B cell (primary cell): ENCODE results near the gene DOCK1. TPM values are rescaled to one million over a fixed set of nuclear protein-coding genes. Genes with fewer than 3 reads are reported as not detected.

Source experiments
- ATAC-seq: fragments of 200-7000 bp; cut with Tn5 transposase; one replicate; pipeline ENCODE4 v1.10.0; 2021; ENCODE audit warnings: low read depth, mild to moderate bottlenecking, moderate number of reproducible peaks, moderate library complexity
- CTCF ChIA-PET: fragments of 350-600 bp; sonication (Branson Sonifier 250); formaldehyde crosslinking; loops from one replicate; lab custom pipeline; 2021; ENCODE audit warnings: antibody characterized with exemption, inconsistent platforms; lab: Charles Lee
- POLR2A ChIA-PET: fragments of 350-600 bp; sonication (Branson Sonifier 250); formaldehyde crosslinking; loops from one replicate; lab custom pipeline; 2021; ENCODE audit warnings: antibody characterized with exemption; lab: Charles Lee
- DNase-seq: peaks from one replicate; pipeline ENCODE4 v3.0.0; 2013
- H2AFZ ChIP-seq: 2 replicates; pipeline ENCODE4 v1.6.1; 2012; ENCODE audit warnings: mild to moderate bottlenecking, low read depth, low read length; ENCODE audit not compliant: insufficient read depth, poor library complexity, severe bottlenecking
- H3K27ac ChIP-seq, 2 donors: 1 replicate in 1 of 2; 2 replicates in 1 of 2; pipeline ENCODE4 v1.5.1; 2012 to 2013; ENCODE audit warnings: low read length in 2 of 2, mild to moderate bottlenecking in 2 of 2, moderate library complexity in 1 of 2
- H3K27me3 ChIP-seq, 4 experiments: fragments of 200-600 bp in 1 of 4; sonication (generic) in 1 of 4; replicated peaks in 1 of 4; 1 replicate in 2 of 4; 2 replicates in 2 of 4; pipeline versions ENCODE4 v1.6.1 to v1.7.0; 2013 to 2016; ENCODE audit warnings: low read length in 3 of 4, mild to moderate bottlenecking in 2 of 4, mixed read lengths in 1 of 4, moderate library complexity in 1 of 4; ENCODE audit not compliant: insufficient read depth in 4 of 4, control insufficient read depth in 3 of 4; ENCODE audit errors: control extremely low read depth in 1 of 4
- H3K36me3 ChIP-seq, 2 experiments: replicated peaks in 1 of 2; 1 replicate in 1 of 2; 2 replicates in 1 of 2; pipeline versions ENCODE4 v1.6.1 to v1.7.1; 2013; ENCODE audit warnings: low read length in 1 of 2; ENCODE audit not compliant: insufficient read depth in 2 of 2, control insufficient read depth in 1 of 2; ENCODE audit errors: control extremely low read depth in 1 of 2, extremely low read depth in 1 of 2
- H3K4me1 ChIP-seq, 2 donors: fragments of 200-600 bp in 1 of 2; sonication (generic) in 1 of 2; 1 replicate in 1 of 2; 2 replicates in 1 of 2; pipeline versions ENCODE4 v1.5.1 to v1.6.1; 2013 to 2017; ENCODE audit warnings: low read length in 2 of 2; ENCODE audit not compliant: control insufficient read depth in 2 of 2, insufficient read depth in 2 of 2
- H3K4me2 ChIP-seq: replicated peaks from 2 replicates; pipeline ENCODE3; 2012; ENCODE audit warnings: mild to moderate bottlenecking, low read depth, low read length; ENCODE audit not compliant: poor library complexity, severe bottlenecking
- H3K4me3 ChIP-seq, 5 experiments: fragments of 200-600 bp in 1 of 5; sonication (generic) in 1 of 5; 1 replicate in 3 of 5; 2 replicates in 2 of 5; pipeline versions ENCODE4 v1.5.1 to v1.7.0; 2011 to 2016; ENCODE audit warnings: low read length in 4 of 5, mild to moderate bottlenecking in 4 of 5, low read depth in 2 of 5, control low read depth in 1 of 5, moderate library complexity in 1 of 5; ENCODE audit not compliant: insufficient read depth in 1 of 5; ENCODE audit errors: control extremely low read depth in 1 of 5, extremely low read depth in 1 of 5
- H3K79me2 ChIP-seq: fragments of 200-600 bp; sonication (generic); one replicate; pipeline ENCODE4 v1.6.0; 2016; ENCODE audit warnings: low read length; ENCODE audit not compliant: control insufficient read depth, insufficient read depth
- H3K9ac ChIP-seq: fragments of 200-600 bp; sonication (generic); 2 replicates; pipeline ENCODE4 v1.6.1; 2017; ENCODE audit warnings: mild to moderate bottlenecking, low read length, moderate library complexity
- H3K9me3 ChIP-seq, 3 donors: one replicate each; pipeline versions ENCODE4 v1.6.1 to v1.7.1; 2013; ENCODE audit warnings: low read length in 2 of 3; ENCODE audit not compliant: control insufficient read depth in 2 of 3, insufficient read depth in 1 of 3; ENCODE audit errors: control extremely low read depth in 1 of 3
- H4K20me1 ChIP-seq: 2 replicates; pipeline ENCODE4 v1.6.0; 2012; ENCODE audit warnings: mild to moderate bottlenecking, low read length; ENCODE audit not compliant: insufficient read depth, control insufficient read depth, poor library complexity, severe bottlenecking
- H3K27ac Mint-ChIP-seq: one replicate; pipeline ENCODE4 v1.8.0; 2021; ENCODE audit warnings: mixed read lengths
- H3K27me3 Mint-ChIP-seq: one replicate; pipeline ENCODE4 v1.8.0; 2021; ENCODE audit warnings: mixed read lengths
- H3K4me1 Mint-ChIP-seq: one replicate; pipeline ENCODE4 v1.8.0; 2021; ENCODE audit warnings: mixed read lengths
- H3K4me3 Mint-ChIP-seq: one replicate; pipeline ENCODE4 v1.8.0; 2021; ENCODE audit warnings: mixed read lengths
- H3K9me3 Mint-ChIP-seq: one replicate; pipeline ENCODE4 v1.8.0; 2022; ENCODE audit warnings: mixed read lengths; ENCODE audit not compliant: insufficient read depth
- EZH2 ChIP-seq: IDR thresholded peaks from 2 replicates; pipeline ENCODE4 v1.6.1; 2012; ENCODE audit warnings: borderline replicate concordance, low read depth, mild to moderate bottlenecking, moderate library complexity, low read length; ENCODE audit not compliant: insufficient read depth, poor library complexity, severe bottlenecking
- WGBS: methylation state at CpG from one replicate; pipeline ENCODE4 v1.1.5; 2013; ENCODE audit warnings: missing lambda C conversion rate; ENCODE audit not compliant: insufficient coverage; 5-methylcytosine and 5-hydroxymethylcytosine counted together
- intact Hi-C: fragments of 100-400 bp; cut with micrococcal nuclease; formaldehyde crosslinking; loops from one replicate; pipeline ENCODE4 v1.10.0; 2022
- polyA plus RNA-seq: library from polyadenylated mRNA; depleted of rRNA; stranded (reverse); fragments of >200 nt; gene quantifications from 2 replicates; pipeline ENCODE4 v1.2.3, GENCODE V29; 2012
- total RNA-seq, 2 donors: library from RNA; stranded (reverse); fragments of 120-200 nt in 1 of 2; gene quantifications; 1 replicate in 1 of 2; 2 replicates in 1 of 2; pipeline versions ENCODE4 v1.2.3 to v1.2.4, GENCODE V29; 2013 to 2022
- TF ChIP-seq, protein P1 (sequence below): fragments of 200-600 bp; IDR thresholded peaks from one replicate; pipeline ENCODE4 v1.8.0; 2022; ENCODE audit warnings: antibody characterized with exemption, mild to moderate bottlenecking

DOCK1 gene
- total and polyA plus RNA-seq, 2 donors (not counting 1 experiment from before 2014, with no cell fraction given) = not detected

DNA sequence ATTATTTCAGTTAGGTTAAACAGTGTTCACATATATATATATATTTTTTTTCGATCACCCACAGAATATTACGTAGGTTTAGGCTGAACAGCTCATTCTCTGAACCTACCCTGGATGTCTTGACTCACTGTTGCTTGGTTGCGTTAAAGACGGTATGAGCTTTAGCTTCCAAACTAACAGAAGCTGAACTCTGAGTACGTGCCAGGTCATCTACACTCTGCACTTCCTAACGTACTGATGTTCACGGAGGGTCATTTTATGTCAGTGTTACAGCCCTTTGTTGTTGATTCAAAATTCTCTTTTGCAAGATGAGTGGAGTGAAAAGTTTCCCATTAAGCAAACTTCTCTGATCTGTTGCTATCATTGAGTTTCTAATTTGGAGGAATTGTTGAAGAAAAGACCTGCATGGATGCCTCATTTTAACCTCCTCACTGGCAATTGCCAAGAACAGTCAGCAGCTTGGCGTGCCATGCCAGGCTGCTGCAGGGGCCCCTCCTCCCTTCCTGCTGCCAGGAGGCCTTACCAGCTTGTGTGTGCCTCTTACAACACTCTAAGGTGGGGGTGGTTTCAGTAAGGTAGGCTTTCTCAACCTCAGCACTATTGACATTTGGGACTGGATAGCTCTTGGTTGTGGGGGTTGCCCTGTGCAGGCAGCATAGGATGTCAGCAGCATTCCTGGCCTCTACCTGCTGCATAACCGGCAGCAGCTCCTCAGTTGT is 246.9 kb downstream of the DOCK1 start:
- H3K4me2 ChIP-seq = no peak overlapping the region
- H3K4me3 Mint-ChIP-seq = no peak overlapping the region
- no peaks in the 10 kb centered on the region for H3K36me3 ChIP-seq
- no peak overlapping the region for H3K27ac ChIP-seq
- no peak for ATAC-seq
- POLR2A ChIA-PET = no interaction called here
- CTCF ChIA-PET = no interaction called here
- no peaks in the 10 kb centered on the region for H3K27me3 Mint-ChIP-seq
- no peaks in the 10 kb centered on the region for H3K4me1 ChIP-seq
- no peak overlapping the region for H3K9ac ChIP-seq
- DNase-seq = no peak
- H3K27ac Mint-ChIP-seq = no peak overlapping the region
- no peaks in the 10 kb centered on the region for H3K4me1 Mint-ChIP-seq
- 96% methylated on average over 5 of the region's 9 CpGs for WGBS
- peaks cover 0 to 7% (median 0%) of the 10 kb centered on the region in 3 donors for H3K9me3 ChIP-seq
- H3K79me2 ChIP-seq = no peaks in the 10 kb centered on the region
- no peaks in the 10 kb centered on the region for H3K9me3 Mint-ChIP-seq
- H3K4me3 ChIP-seq = no peak overlapping the region
- H2AFZ ChIP-seq = no peak overlapping the region
- intact Hi-C loops = no loop called here
- no peak for TF ChIP-seq EZH2
- TF ChIP-seq, protein P1, sequence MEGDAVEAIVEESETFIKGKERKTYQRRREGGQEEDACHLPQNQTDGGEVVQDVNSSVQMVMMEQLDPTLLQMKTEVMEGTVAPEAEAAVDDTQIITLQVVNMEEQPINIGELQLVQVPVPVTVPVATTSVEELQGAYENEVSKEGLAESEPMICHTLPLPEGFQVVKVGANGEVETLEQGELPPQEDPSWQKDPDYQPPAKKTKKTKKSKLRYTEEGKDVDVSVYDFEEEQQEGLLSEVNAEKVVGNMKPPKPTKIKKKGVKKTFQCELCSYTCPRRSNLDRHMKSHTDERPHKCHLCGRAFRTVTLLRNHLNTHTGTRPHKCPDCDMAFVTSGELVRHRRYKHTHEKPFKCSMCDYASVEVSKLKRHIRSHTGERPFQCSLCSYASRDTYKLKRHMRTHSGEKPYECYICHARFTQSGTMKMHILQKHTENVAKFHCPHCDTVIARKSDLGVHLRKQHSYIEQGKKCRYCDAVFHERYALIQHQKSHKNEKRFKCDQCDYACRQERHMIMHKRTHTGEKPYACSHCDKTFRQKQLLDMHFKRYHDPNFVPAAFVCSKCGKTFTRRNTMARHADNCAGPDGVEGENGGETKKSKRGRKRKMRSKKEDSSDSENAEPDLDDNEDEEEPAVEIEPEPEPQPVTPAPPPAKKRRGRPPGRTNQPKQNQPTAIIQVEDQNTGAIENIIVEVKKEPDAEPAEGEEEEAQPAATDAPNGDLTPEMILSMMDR = no peak
- H4K20me1 ChIP-seq = no peaks in the 10 kb centered on the region
- H3K27me3 ChIP-seq = no peaks in the 10 kb centered on the region

GRCh38 chr10:127153181-127153580 is 248.0 kb downstream of the DOCK1 start:
- intact Hi-C loops = no loop called here
- H3K27ac ChIP-seq = no peak overlapping the region
- ATAC-seq (no peak), DNase-seq (no peak)
- H3K27me3 Mint-ChIP-seq = no peaks in the 10 kb centered on the region
- 87% methylated on average over 3 of the region's 4 CpGs for WGBS
- H3K27ac Mint-ChIP-seq = no peak overlapping the region
- H3K27me3 ChIP-seq = no peaks in the 10 kb centered on the region
- H3K4me1 Mint-ChIP-seq = no peaks in the 10 kb centered on the region
- H3K4me1 ChIP-seq = no peaks in the 10 kb centered on the region
- H3K9me3 ChIP-seq = peaks cover 0 to 3% (median 0%) of the 10 kb centered on the region in 3 donors
- no peak overlapping the region for H3K9ac ChIP-seq
- no peaks in the 10 kb centered on the region for H3K79me2 ChIP-seq
- H2AFZ ChIP-seq = no peak overlapping the region
- H3K36me3 ChIP-seq = no peaks in the 10 kb centered on the region
- POLR2A ChIA-PET = no interaction called here
- no peaks in the 10 kb centered on the region for H3K9me3 Mint-ChIP-seq
- no peak for TF ChIP-seq EZH2
- TF ChIP-seq, protein P1 = no peak
- CTCF ChIA-PET = no interaction called here
- no peaks in the 10 kb centered on the region for H4K20me1 ChIP-seq
- no peak overlapping the region for H3K4me3 Mint-ChIP-seq
- H3K4me2 ChIP-seq = no peak overlapping the region
- no peak overlapping the region for H3K4me3 ChIP-seq
